NCI-H1694 treated with DMSO at 0.1 percent for 48 hours (cell line): Measurements from ENCODE around the gene A2M.

Experiments used
- DNase-seq: peaks from one replicate; lab custom pipeline; 2025; lab: John Stamatoyannopoulos, UW

Gene A2M

GRCh38 chr12:9120487-9121184 is 4.9 kb upstream of the A2M start:
- no peak for DNase-seq

- DNase-seq, result no peak
Observed at GRCh38 chr12:9118158-9118557, 2.4 kb upstream of the A2M start.

- no peak for DNase-seq
Observed at GRCh38 chr12:9114946-9115345, 773 bp downstream of the A2M start.

- no peak for DNase-seq
Observed at GRCh38 chr12:9113987-9114309, 1.8 kb downstream of the A2M start.

- no peak for DNase-seq
Observed at GRCh38 chr12:9113296-9113986, 2.3 kb downstream of the A2M start.

- DNase-seq, result no peak
Observed at GRCh38 chr12:9112076-9112853, 3.5 kb downstream of the A2M start.

DNA sequence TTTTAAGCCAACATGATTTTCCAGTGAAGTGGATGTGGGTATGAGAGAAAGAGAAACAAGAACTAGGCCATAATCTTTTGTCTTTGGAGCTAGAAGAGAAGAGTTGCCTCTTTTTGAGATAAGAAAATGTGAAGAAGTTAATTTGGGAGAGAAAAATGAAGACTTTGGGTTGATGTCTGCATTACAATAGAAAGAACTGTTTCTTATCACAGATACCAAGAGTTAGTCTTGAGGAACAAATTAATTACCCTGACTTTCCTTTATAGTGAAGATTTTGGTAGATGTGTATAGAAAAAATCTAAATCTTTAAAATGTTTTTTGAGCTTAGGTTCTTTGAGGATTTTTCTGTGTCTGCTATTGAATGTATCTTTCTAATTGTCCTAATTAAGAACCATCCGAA is 4.2 kb downstream of the A2M start:
- DNase-seq, result no peak

- no peak for DNase-seq
Observed at GRCh38 chr12:9109737-9110491, 5.8 kb downstream of the A2M start.

DNA sequence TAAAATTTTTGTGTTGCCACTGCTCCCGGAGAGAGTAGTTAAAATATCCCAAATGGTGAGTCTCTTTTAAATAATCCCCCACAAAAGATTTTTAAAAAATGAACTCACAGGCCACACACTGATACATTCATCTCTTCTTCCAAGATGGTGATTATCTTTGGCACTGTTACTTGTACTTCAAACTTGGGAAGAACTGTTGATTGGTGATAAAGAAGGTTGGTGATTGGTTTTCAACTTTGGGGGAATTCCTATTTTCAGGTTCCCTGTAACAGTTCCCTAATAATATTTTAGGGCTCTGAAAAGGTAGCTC is 6.6 kb downstream of the A2M start:
- DNase-seq, result no peak

DNA sequence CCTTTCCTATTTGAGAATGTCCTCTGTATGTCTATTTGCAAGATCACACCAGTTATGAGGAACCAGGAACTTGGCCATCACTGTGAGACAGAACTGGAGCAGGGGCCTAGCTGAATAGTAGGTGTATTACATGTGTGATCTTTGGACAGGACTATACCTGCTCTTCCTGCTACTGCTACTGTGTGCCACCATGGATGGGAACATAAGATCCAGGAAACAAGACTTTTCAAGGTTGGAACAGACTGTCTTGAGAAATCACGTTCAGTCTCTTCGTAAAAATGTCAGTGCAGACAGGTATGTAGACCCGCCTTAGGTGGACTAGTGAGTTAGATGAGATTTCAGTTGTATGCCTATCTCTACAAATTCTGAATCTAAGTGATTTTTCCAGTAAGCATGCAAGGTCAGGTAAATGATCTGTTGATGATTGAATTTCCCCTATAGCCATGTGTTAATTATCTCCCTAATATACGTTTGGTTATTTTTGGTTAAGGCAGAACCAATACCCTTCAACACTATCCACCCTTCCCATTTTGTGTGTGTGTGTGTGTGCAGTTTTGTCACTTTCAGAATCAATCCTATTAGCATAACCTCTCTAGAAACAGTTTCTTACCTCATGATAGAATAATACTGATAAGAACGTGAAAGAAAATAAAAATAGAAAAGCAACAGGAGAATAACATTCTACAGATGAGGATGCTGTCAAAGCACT is 7.1 kb downstream of the A2M start:
- DNase-seq, result no peak

GRCh38 chr12:9107542-9107873 is 8.2 kb downstream of the A2M start:
- no peak for DNase-seq

- no peak for DNase-seq
Observed at GRCh38 chr12:9106610-9107541, 8.8 kb downstream of the A2M start.

DNA sequence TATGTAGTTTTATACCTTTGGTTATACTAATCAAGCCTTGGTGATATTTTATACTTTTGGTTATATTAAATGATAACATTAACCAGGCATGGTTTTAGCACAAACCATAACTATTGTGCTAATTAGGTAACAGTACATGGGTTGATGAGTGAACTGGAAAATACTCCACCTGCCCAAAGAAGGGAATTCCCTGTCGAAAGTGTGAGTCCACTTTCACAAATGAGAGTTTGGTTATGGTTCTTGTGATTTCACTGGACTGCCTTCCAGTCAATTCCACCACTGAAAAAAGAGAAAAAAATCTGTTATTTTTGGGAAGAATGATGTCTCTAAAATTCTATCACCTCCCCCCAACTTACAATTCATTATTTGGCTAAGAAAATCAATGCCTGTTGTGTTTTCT is 9.7 kb downstream of the A2M start:
- DNase-seq, result no peak

GRCh38 chr12:9104767-9105423 is 10.8 kb downstream of the A2M start:
- DNase-seq, result no peak

DNA sequence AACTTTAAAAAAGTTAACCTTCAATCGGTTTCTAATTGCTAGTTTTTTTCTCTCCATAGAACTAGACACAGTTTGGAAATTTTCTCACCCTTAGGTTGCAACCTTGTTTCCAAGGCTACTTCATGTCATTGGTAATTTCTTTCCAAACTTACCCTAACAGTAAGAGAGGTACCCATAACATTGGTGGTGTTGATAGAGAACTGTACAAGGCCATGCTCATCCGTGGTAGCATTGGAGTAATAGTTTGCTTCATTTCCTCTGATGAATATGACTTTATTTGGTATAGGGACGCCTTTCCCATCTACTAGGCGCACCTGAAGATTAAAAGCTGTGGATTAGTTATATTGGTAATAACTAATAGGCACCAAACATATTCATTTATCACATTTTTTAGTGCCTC is 11.6 kb downstream of the A2M start:
- no peak for DNase-seq

GRCh38 chr12:9103050-9103849 is 12.5 kb downstream of the A2M start:
- DNase-seq, result no peak

GRCh38 chr12:9101018-9101687 is 14.6 kb downstream of the A2M start:
- DNase-seq, result no peak

- no peak for DNase-seq
Observed at GRCh38 chr12:9099552-9100190, 16.0 kb downstream of the A2M start.
